Adipocyte (in vitro differentiated cells): ENCODE data around the gene SLC9A3.

ENCODE experiments used
- DNase-seq: peaks from one replicate; pipeline ENCODE4 v3.0.0-alpha.2; 2015; ENCODE audit warnings: low read depth
- H3K27me3 ChIP-seq: replicated peaks from 2 replicates; pipeline ENCODE4 v1.7.0; 2013; ENCODE audit warnings: mild to moderate bottlenecking, low read length, moderate library complexity; ENCODE audit not compliant: control insufficient read depth, insufficient read depth
- H3K36me3 ChIP-seq: 2 replicates; pipeline ENCODE4 v1.7.0; 2013; ENCODE audit warnings: low read length, mild to moderate bottlenecking, moderate library complexity; ENCODE audit not compliant: control insufficient read depth, insufficient read depth, severe bottlenecking
- H3K4me1 ChIP-seq: 2 replicates; pipeline ENCODE4 v1.7.0; 2013; ENCODE audit warnings: mild to moderate bottlenecking, low read length, moderate library complexity; ENCODE audit not compliant: control insufficient read depth, insufficient read depth
- H3K4me3 ChIP-seq: 2 replicates; pipeline ENCODE4 v1.7.0; 2013; ENCODE audit warnings: mild to moderate bottlenecking, low read length, moderate library complexity
- H3K9ac ChIP-seq: 2 replicates; pipeline ENCODE4 v1.7.0; 2013; ENCODE audit warnings: mild to moderate bottlenecking, low read length, moderate library complexity
- H3K9me3 ChIP-seq: 2 replicates; pipeline ENCODE4 v1.7.0; 2013; ENCODE audit warnings: mild to moderate bottlenecking, low read length, moderate library complexity; ENCODE audit not compliant: control insufficient read depth

SLC9A3 gene

GRCh38 chr5:482021-482420, 42.2 kb downstream of the SLC9A3 start:
- Histone ChIP-seq H3K27me3 (peaks cover 30% of the 10 kb centered on the region), H3K4me3 (no peak overlapping the region), H3K4me1 (no peaks in the 10 kb centered on the region), H3K9me3 (no peaks in the 10 kb centered on the region), H3K36me3 (no peaks in the 10 kb centered on the region), H3K9ac (no peak overlapping the region)
- no peak for DNase-seq

DNA sequence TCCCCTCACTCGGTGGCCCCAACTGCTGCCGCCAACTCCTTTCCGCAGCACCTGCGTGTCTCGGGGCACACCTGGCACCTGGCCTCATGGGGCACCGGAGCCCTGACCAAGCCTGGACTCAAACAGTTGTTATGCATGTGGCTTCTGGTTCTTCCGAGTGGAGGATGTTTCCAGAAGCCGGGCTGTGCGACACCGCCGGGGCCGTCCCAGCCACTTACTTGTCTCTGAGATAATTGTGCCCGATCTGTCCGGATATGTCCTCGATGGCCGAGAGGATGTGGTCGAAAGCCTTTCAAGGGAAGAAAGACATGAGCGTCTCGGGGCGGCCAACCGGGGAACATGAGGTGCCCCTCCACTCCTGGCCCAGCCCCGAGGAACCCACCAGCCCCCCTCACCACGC, 42.9 kb downstream of the SLC9A3 start:
- H3K36me3 ChIP-seq: no peaks in the 10 kb centered on the region
- H3K4me1 ChIP-seq: no peaks in the 10 kb centered on the region
- DNase-seq: no peak
- H3K9ac ChIP-seq: no peak overlapping the region
- H3K9me3 ChIP-seq: no peaks in the 10 kb centered on the region
- peaks cover 34% of the 10 kb centered on the region for H3K27me3 ChIP-seq
- no peak overlapping the region for H3K4me3 ChIP-seq

- H3K9ac ChIP-seq: no peak overlapping the region
- peaks cover 2% of the 10 kb centered on the region for H3K4me1 ChIP-seq
- no peak overlapping the region for H3K4me3 ChIP-seq
- H3K36me3 ChIP-seq: no peaks in the 10 kb centered on the region
- no peak for DNase-seq
- no peaks in the 10 kb centered on the region for H3K9me3 ChIP-seq
- H3K27me3 ChIP-seq: peaks cover 45% of the 10 kb centered on the region
These were observed 44.5 kb downstream of the SLC9A3 start for GRCh38 chr5:479566-480319.

DNA sequence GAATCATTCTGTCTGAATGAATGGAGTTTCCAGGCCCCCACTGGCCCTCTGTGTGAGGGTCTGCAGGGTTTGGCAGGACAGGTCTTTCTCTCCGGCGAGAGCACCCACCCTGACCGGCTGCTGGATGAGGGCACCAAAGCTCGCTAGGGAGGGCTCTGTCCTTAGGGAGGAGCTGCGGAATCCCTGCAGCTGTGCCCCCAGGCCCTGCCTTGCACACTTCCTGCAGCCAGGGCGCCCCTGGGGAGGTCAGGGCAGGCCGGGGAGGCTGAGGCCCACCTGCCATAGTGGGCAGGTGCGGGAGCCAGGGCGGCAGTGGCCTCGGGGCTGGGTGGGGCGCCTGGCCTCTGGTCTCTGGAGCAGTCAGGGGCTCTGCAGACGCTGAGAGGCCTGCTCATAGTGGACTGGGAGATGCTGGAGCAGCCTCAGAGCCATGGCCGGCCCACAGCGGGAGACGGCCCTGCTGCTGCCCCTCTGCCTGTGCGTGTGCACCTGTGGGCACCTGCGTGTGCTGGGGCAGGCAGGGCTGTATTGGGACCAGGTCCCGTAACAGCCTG, 45.2 kb downstream of the SLC9A3 start:
- H3K27me3 ChIP-seq: peaks cover 41% of the 10 kb centered on the region
- H3K36me3 ChIP-seq: no peaks in the 10 kb centered on the region
- no peak for DNase-seq
- H3K4me1 ChIP-seq: peaks cover 3% of the 10 kb centered on the region
- no peak overlapping the region for H3K9ac ChIP-seq
- H3K4me3 ChIP-seq: no peak overlapping the region
- no peaks in the 10 kb centered on the region for H3K9me3 ChIP-seq

DNA sequence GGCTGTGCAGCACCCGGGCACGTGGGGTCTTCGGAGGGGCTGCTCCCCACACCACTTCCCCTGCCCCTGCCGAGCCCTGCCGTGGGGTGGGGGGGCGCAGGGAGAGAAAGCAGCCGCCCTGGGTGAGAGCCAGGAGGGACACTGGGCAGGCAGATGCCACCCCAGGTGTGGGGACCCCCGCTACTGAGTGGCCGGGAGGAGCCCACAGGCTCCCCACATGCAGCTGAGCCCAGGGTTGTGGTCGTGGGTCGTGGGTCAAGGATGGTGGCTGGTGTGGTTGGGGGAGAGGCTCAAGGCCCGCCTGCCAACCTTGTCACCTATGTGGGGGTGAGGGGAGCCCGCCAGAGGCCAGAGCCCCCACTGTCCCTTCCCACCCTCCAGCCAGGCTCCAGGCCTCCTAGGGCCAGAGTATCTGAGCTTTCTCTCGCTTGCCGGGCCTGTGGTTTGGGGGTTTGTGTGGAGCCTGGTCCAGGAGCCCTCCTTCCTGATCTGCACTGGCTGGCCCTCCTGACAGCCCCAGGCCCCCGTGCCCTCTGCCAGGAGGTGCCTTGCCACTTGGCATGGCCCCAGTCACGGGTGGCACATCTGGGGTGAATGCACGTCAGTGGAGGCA, 45.8 kb downstream of the SLC9A3 start:
- no peak overlapping the region for H3K4me3 ChIP-seq
- H3K4me1 ChIP-seq: peaks cover 3% of the 10 kb centered on the region
- peaks cover 41% of the 10 kb centered on the region for H3K27me3 ChIP-seq
- H3K9me3 ChIP-seq: no peaks in the 10 kb centered on the region
- DNase-seq: no peak
- H3K9ac ChIP-seq: no peak overlapping the region
- no peaks in the 10 kb centered on the region for H3K36me3 ChIP-seq

- Histone ChIP-seq H3K9ac (no peak overlapping the region), H3K27me3 (peaks cover 41% of the 10 kb centered on the region), H3K4me1 (peaks cover 3% of the 10 kb centered on the region), H3K36me3 (no peaks in the 10 kb centered on the region), H3K4me3 (no peak overlapping the region), H3K9me3 (no peaks in the 10 kb centered on the region)
- no peak for DNase-seq
These were observed 46.4 kb downstream of the SLC9A3 start for GRCh38 chr5:477871-478270.

DNA sequence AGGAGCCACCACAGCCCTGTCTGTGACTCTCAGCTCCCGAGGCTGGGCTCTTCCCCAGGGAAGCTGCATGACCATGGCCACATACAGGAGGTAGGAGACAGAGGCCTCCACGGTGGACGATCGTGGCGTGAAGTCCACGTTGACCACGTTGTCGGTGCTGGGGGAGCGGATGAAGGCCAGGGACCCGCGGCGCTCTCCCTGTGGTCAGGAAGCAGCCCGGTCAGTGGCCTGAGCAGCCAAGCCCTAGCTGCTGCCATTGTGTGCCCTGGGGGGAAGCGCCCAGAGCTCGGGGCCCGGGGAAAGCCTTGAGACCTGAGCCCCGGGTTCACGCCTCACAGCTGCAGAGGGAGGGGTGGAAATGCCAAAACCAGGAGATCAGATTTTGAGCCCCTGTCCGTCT, 47.0 kb downstream of the SLC9A3 start:
- no peak for DNase-seq
- Histone ChIP-seq H3K36me3 (no peaks in the 10 kb centered on the region), H3K9ac (no peak overlapping the region), H3K4me1 (peaks cover 5% of the 10 kb centered on the region), H3K9me3 (no peaks in the 10 kb centered on the region), H3K27me3 (peaks cover 41% of the 10 kb centered on the region), H3K4me3 (no peak overlapping the region)

DNA sequence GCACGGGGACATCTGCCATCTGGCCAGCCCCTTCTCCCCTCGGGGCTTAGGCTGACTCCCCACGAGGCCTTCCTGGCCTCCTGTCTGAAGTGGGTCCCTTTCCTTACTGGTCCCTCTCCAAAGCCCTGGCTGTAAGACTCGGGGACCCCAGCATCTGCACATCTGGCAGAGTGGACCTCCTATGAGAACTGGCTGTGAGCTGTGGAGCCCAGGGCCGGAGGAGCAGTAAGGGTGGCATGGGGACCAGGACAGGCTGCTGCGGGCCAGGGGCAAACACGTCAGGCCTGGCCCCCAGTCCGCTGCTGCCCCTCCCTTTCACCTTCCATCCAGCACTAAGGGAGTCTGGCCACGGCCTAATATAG, 47.5 kb downstream of the SLC9A3 start:
- H3K36me3 ChIP-seq: no peaks in the 10 kb centered on the region
- H3K4me3 ChIP-seq: no peak overlapping the region
- H3K4me1 ChIP-seq: peaks cover 9% of the 10 kb centered on the region
- H3K27me3 ChIP-seq: peaks cover 41% of the 10 kb centered on the region
- H3K9ac ChIP-seq: no peak overlapping the region
- H3K9me3 ChIP-seq: no peaks in the 10 kb centered on the region
- DNase-seq: no peak

- Histone ChIP-seq H3K27me3 (peaks cover 40% of the 10 kb centered on the region), H3K4me3 (no peak overlapping the region)
These were observed 48.0 kb downstream of the SLC9A3 start for GRCh38 chr5:476102-476813.

DNA sequence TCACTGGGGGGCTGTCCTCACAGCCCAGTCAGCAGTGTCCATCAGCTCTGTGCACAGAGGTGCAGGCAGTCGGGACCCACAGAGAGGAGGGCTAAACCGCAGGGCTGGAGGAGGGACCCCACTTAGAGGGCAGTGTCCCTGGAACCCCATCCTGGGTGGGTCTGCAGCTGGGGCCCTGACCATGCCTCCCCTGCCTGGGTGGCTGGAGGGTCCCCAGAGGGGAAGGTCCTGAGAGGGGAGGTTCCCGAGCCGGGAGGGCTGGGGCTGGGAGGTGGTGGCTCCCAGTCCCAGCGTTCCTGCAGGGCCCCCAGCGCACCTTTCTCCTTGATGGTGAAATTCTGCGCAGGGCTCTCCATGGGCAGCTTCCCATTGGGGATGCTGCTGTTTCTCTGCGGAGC, 48.5 kb downstream of the SLC9A3 start:
- H3K36me3 ChIP-seq: no peaks in the 10 kb centered on the region
- no peaks in the 10 kb centered on the region for H3K9me3 ChIP-seq
- H3K9ac ChIP-seq: no peak overlapping the region
- DNase-seq: no peak
- peaks cover 38% of the 10 kb centered on the region for H3K27me3 ChIP-seq
- H3K4me1 ChIP-seq: peaks cover 20% of the 10 kb centered on the region
- H3K4me3 ChIP-seq: no peak overlapping the region

More at GRCh38 chr5:476102-476813, 48.0 kb downstream of the SLC9A3 start:
- no peaks in the 10 kb centered on the region for H3K9me3 ChIP-seq
- peaks cover 14% of the 10 kb centered on the region for H3K4me1 ChIP-seq
- DNase-seq: no peak
- H3K36me3 ChIP-seq: no peaks in the 10 kb centered on the region
- H3K9ac ChIP-seq: no peak overlapping the region
